Gastrocnemius medialis (tissue), 4 donors: ENCODE measurements around the gene PLXNC1.

ENCODE experiments used
- POLR2A ChIP-seq, 2 donors: fragments of 450-650 bp; IDR thresholded peaks; one replicate each; pipeline ENCODE4 v1.6.1; 2017; ENCODE audit warnings: antibody characterized with exemption in 2 of 2, mild to moderate bottlenecking in 2 of 2, moderate library complexity in 2 of 2
- TF ChIP-seq, protein P1 (sequence below), 5 experiments: fragments of 450-650 bp in 3 of 5; fragments of 200-600 bp in 2 of 5; sonication (generic) in 2 of 5; IDR thresholded peaks in 4 of 5; conservative IDR thresholded peaks in 1 of 5; 1 replicate in 4 of 5; 2 replicates in 1 of 5; pipeline ENCODE4 v1.5.1; 2016 to 2019; ENCODE audit warnings: antibody characterized with exemption in 5 of 5, mild to moderate bottlenecking in 3 of 5, moderate library complexity in 3 of 5

- TF ChIP-seq, protein P1, sequence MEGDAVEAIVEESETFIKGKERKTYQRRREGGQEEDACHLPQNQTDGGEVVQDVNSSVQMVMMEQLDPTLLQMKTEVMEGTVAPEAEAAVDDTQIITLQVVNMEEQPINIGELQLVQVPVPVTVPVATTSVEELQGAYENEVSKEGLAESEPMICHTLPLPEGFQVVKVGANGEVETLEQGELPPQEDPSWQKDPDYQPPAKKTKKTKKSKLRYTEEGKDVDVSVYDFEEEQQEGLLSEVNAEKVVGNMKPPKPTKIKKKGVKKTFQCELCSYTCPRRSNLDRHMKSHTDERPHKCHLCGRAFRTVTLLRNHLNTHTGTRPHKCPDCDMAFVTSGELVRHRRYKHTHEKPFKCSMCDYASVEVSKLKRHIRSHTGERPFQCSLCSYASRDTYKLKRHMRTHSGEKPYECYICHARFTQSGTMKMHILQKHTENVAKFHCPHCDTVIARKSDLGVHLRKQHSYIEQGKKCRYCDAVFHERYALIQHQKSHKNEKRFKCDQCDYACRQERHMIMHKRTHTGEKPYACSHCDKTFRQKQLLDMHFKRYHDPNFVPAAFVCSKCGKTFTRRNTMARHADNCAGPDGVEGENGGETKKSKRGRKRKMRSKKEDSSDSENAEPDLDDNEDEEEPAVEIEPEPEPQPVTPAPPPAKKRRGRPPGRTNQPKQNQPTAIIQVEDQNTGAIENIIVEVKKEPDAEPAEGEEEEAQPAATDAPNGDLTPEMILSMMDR (IDR thresholded peaks at IDR 0.05 in 4 of 5, conservative IDR thresholded peaks at IDR 0.05 in 1 of 5), result no peak
- TF ChIP-seq POLR2A (IDR thresholded peaks at IDR 0.05), result no peak
Observed at GRCh38 chr12:94180558-94181296, 32.4 kb downstream of the PLXNC1 start.
